Glomerular visceral epithelial cell (primary cell): ENCODE results near the gene UBA1.
A peak's percentile ranks its signal among the peaks of the same experiment; 100 is the strongest.

Source experiments
- DNase-seq: peaks from one replicate; pipeline ENCODE4 v3.0.0-alpha.2; 2016; ENCODE audit errors: extremely low spot score

The UBA1 gene

GRCh38 chrX:47193475-47194193 lies at the start of gene UBA1:
UBA1 (plus strand) TSS chrX:47193829; CDS start chrX:47198803, 4,974 bp downstream.
- peak; percentile 94 for DNase-seq

GRCh38 chrX:47143894-47144625 lies 49.6 kb upstream of the UBA1 start:
- DNase-seq: no peak

- DNase-seq: peak; percentile 93
Observed at GRCh38 chrX:47144626-47145394, 48.8 kb upstream of the UBA1 start, which contains the start of the genes NDUFB11 and RBM10. NDUFB11 (minus strand) TSS chrX:47144702; CDS start chrX:47144679, 23 bp downstream. RBM10 (plus strand) TSS chrX:47145221; CDS start chrX:47147482, 2,261 bp downstream.

GRCh38 chrX:47145395-47146120 lies 48.1 kb upstream of the UBA1 start:
- no peak for DNase-seq

DNA sequence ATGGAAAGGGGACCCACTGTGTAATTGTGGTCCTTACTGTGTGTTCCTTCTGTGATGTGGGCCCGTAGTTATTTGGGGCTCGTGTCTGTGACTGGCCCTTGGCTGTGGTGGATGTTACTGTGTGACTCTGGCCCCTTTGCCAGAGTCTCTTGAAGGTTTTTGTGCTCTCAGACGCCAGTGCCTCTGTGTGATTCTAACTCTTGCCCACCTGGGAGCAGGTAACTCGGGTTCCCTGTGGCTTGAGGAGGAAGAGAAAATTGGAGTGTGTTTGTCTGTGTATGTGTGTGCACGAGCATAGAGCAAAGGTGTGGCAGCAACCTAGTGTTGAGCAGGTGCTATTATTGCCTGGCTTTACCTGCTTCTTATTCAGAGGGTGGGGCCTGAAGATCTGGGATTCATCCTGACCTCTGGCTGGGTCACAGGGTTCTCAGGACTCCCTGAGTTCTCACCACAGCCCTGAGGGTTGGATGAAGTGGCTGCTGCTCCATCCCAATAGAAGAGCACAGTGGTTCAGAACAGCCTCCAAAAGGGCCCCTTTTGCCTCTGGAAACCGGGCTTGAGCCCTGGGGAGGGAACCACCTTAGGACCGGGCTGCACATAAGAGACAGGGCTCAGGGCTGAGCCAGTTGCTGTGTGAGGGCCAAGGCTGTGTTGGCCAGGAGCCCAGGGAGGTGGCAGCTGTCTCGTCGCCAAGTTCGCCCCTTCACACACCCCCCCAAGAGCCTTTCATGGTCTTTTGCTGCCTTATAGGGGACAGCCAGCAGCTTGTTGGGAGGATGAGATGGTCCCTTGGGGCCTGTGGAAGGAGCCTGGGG lies 47.3 kb upstream of the UBA1 start:
- no peak for DNase-seq

- no peak for DNase-seq
Observed at GRCh38 chrX:47146936-47147859, 46.4 kb upstream of the UBA1 start.

DNA sequence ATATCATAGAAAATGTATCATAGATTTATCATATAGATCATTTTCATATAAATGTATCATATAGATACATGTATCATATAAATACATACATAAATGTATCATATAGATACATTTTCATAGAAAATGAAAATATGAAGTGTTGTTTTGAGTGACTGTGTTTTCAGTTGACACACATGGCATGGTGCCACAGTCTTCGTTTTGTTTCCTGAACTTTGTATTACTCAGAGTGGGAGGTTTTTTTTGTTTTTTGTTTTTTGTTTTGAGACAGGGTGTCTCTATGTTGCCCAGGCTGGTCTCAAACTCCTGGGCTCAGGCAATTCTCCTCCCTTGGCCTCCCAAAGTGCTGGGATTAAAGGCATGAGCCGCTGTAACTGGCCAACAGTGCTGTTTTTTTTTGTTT lies 44.7 kb upstream of the UBA1 start:
- DNase-seq: no peak

DNA sequence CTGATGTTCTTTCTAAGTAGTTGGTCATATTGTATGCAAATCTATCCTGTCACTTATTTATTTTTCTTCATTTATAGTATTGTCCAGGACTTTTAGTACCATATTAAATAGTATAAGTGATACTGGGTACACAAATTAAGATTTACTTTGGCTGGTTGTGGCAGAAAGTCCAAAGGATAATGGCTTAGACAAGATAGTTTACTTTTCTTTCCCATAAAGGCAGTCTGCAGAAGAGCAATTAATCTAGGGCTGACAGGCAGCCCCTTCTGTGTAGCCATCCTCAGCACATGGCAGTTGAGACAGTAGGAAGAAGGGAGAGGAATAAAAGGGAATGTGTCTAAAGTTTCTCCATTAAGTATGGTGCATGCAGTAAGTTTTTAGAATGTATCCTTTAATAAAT lies 42.2 kb upstream of the UBA1 start:
- no peak for DNase-seq

- DNase-seq: peak; percentile 11
Observed at GRCh38 chrX:47156611-47157520, 36.8 kb upstream of the UBA1 start.

GRCh38 chrX:47158131-47158530 lies 35.5 kb upstream of the UBA1 start:
- no peak for DNase-seq

DNA sequence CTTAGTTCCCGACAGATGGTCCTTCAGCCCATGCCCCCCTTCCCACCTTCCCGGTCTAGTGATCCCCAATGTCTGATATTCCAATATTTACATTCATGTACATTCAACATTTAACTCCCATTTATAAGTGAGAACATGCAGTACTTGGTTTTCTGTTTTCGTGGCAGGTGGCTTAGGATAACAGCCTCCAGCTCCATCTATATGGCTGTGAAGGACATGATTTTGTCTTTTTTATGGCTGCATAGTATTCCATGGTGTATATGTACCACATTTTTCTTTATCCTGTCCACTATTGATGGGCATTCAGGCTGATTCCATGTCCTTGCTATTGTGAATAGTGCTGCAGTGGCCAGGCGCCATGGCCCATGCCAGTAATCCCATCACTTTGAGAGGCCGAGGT lies 34.8 kb upstream of the UBA1 start:
- DNase-seq: no peak

GRCh38 chrX:47160781-47161180 lies 32.8 kb upstream of the UBA1 start:
- DNase-seq: no peak

DNA sequence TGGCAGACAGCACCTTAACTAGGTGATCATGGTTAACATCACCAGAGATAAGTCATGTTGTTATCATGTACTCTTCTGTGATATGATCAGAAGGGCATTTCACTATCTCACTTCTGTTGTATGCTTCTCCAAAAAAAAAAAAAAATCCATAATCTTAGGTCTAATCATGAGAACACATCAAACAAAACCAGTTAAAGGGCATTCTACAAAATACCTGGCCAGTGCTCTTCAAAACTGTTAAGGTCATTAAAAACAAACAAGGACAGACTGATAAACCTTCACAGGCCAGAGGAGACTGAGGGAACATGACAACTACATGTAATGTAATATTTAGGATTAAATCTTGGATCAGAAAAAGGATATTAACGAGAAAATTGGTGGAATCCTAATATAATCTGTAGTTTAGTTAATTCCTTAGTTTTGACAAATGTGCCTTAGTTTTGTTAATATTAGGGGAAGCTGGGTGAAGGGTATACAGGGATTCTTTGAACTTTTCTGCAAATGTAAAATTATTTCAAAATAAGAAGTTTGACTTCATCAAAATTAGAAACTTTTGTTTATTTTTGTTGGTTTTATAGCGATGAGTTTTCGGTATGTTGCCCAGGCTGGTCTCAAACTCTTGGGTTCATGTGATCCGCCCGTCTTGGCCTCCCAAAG lies 30.6 kb upstream of the UBA1 start:
- no peak for DNase-seq

DNA sequence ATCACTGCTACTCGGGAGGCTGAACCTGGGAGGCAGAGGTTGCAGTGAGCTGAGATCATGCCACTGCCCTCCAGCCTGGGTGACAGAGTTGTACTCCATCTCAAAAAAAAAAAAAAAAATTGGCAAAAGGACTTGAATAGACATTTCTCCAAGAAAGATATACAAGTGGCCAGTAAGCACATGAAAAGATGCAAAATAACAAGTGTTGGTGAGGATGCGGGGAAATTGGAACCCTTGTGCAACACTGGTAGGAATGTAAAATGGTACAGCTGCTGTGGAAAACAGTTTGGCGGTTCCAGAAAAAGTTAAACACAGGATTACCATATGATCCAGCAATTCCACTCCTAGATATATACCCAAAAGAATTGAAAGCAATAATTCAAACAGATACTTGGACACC lies 29.2 kb upstream of the UBA1 start:
- DNase-seq: no peak

DNA sequence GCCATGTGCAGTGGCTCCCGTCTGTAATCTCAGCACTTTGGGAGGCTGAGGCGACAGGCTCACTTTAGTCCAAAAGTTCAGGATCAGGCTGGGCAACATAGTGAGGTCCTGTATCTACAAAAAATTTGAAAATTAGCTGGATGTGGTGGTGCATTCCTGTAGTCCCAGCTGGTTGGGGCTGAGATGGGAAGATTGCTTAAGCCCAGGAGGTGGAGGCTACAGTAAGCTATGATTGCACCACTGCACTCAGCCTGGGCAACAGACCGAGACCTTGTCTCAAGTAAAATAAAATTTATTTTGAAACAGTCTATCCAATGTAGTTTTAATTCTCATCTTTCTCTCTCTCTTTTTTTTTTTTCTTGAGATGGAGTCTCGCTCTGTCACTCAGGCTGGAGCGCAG lies 27.5 kb upstream of the UBA1 start:
- peak; percentile 16 for DNase-seq

DNA sequence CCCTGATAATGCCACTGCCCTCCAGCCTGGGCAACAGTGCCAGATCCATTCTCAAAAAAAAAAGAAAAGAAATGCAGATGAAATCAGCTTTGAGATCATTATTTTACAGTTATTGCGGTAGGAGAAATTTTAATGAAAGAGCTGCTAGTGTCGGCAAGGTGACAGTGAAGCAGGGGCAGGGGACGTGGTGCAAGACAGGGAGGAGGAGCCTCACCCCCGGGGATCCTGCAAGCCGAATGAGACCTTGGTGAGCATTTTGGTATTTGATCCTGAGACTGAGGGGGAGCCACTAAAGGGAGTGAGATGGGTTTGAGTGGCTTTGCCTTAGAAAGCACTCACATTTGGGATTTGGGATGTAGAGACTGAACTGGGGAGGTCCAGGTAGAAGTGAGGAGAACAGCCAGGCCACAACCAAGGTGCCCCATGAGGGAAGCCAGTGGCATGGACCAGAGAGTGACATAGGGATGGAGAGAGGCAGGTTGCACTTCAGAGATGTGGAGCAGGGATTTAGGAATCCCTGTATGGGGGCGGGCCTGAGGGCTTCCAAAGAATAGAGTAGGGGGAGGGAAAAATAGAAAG lies 25.0 kb upstream of the UBA1 start:
- no peak for DNase-seq

DNA sequence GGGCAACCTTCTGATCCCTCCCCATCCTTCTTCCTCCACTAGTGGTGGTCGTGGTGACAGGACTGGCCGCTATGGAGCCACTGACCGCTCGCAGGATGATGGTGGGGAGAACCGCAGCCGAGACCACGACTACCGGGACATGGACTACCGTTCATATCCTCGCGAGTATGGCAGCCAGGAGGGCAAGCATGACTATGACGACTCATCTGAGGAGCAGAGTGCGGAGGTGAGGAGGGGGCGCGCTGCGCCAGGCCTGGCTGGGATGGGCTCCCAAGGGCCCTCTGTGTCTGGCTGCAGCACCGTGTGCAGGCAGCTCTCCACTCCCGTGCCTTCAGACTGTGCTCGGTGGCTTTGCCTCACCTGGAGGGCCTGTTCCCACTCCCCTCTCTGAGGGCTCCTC lies 24.4 kb upstream of the UBA1 start:
- no peak for DNase-seq
